ENCODE data around the gene UBE2K. TPM values are rescaled to one million over a fixed set of nuclear protein-coding genes. Genes with fewer than 3 reads are reported as not detected.

The UBE2K gene
- total RNA-seq, 1 experiment from 2014 or later: 77.7 TPM

GRCh38 chr4:39759569-39759968, 61.6 kb downstream of the UBE2K start:
- Mint-ChIP-seq H3K27me3 (ENCODE audit: unreplicated experiment) (no peaks in the 10 kb centered on the region), H3K27ac (ENCODE audit: unreplicated experiment) (no peak overlapping the region), H3K36me3 (ENCODE audit: insufficient read depth, unreplicated experiment) (peaks cover 7% of the 10 kb centered on the region), H3K9me3 (ENCODE audit: low read depth, unreplicated experiment) (no peaks in the 10 kb centered on the region), H3K4me3 (ENCODE audit: low read depth, unreplicated experiment) (no peak overlapping the region), H3K4me1 (ENCODE audit: low read depth, unreplicated experiment) (no peaks in the 10 kb centered on the region)
- CTCF ChIA-PET: no interaction called here
- no peak for DNase-seq
- no peak for TF ChIP-seq CTCF (IDR thresholded peaks at IDR 0.05; ENCODE audit: unreplicated experiment)
- no TSS peak for BruUV-seq (replicated peaks)
- intact Hi-C loops (cut with micrococcal nuclease; ENCODE audit: unreplicated experiment): no loop called here

- Mint-ChIP-seq H3K36me3 (ENCODE audit: insufficient read depth, unreplicated experiment) (peaks cover 8% of the 10 kb centered on the region), H3K4me1 (ENCODE audit: low read depth, unreplicated experiment) (no peaks in the 10 kb centered on the region), H3K27me3 (ENCODE audit: unreplicated experiment) (no peaks in the 10 kb centered on the region), H3K27ac (ENCODE audit: unreplicated experiment) (no peak overlapping the region), H3K9me3 (ENCODE audit: low read depth, unreplicated experiment) (no peaks in the 10 kb centered on the region), H3K4me3 (ENCODE audit: low read depth, unreplicated experiment) (no peak overlapping the region)
- DNase-seq: no peak
- CTCF ChIA-PET: no interaction called here
- intact Hi-C loops (cut with micrococcal nuclease; ENCODE audit: unreplicated experiment): no loop called here
- TF ChIP-seq CTCF (IDR thresholded peaks at IDR 0.05; ENCODE audit: unreplicated experiment): no peak
- no TSS peak for BruUV-seq (replicated peaks)
Observed at GRCh38 chr4:39761005-39761667, 63.2 kb downstream of the UBE2K start.

- Mint-ChIP-seq H3K4me3 (ENCODE audit: low read depth, unreplicated experiment) (no peak overlapping the region), H3K4me1 (ENCODE audit: low read depth, unreplicated experiment) (no peaks in the 10 kb centered on the region), H3K36me3 (ENCODE audit: insufficient read depth, unreplicated experiment) (peaks cover 17% of the 10 kb centered on the region), H3K27ac (ENCODE audit: unreplicated experiment) (no peak overlapping the region), H3K27me3 (ENCODE audit: unreplicated experiment) (no peaks in the 10 kb centered on the region), H3K9me3 (ENCODE audit: low read depth, unreplicated experiment) (no peaks in the 10 kb centered on the region)
- no TSS peak for BruUV-seq (replicated peaks)
- CTCF ChIA-PET: interaction anchor here (0.6 kb wide), 2 partner anchors 352 to 416 kb away, joined by 3 to 5 read pairs; no protein-coding TSS in a partner anchor
- TF ChIP-seq CTCF (IDR thresholded peaks at IDR 0.05; ENCODE audit: unreplicated experiment): no peak
- intact Hi-C loops (cut with micrococcal nuclease; ENCODE audit: unreplicated experiment): no loop called here
- DNase-seq: no peak
Observed at GRCh38 chr4:39763714-39764572, 66.0 kb downstream of the UBE2K start.

- Mint-ChIP-seq H3K36me3 (ENCODE audit: insufficient read depth, unreplicated experiment) (peaks cover 29% of the 10 kb centered on the region), H3K27ac (ENCODE audit: unreplicated experiment) (no peak overlapping the region), H3K4me1 (ENCODE audit: low read depth, unreplicated experiment) (no peaks in the 10 kb centered on the region), H3K4me3 (ENCODE audit: low read depth, unreplicated experiment) (no peak overlapping the region), H3K9me3 (ENCODE audit: low read depth, unreplicated experiment) (no peaks in the 10 kb centered on the region), H3K27me3 (ENCODE audit: unreplicated experiment) (no peaks in the 10 kb centered on the region)
- no peak for DNase-seq
- TF ChIP-seq CTCF (IDR thresholded peaks at IDR 0.05; ENCODE audit: unreplicated experiment): no peak
- BruUV-seq (replicated peaks): no TSS peak
- CTCF ChIA-PET: no interaction called here
- intact Hi-C loops (cut with micrococcal nuclease; ENCODE audit: unreplicated experiment): no loop called here
Observed at GRCh38 chr4:39770005-39770404, 72.1 kb downstream of the UBE2K start.
